Measurements from ENCODE around the gene RFT1. TPM values are rescaled to one million over a fixed set of nuclear protein-coding genes. Genes with fewer than 3 reads are reported as not detected.

The RFT1 gene
- total and polyA plus RNA-seq, 4 donors, result 10.8 to 23.1 (median 21.6) TPM

- DNase-seq (no peak), ATAC-seq (ENCODE audit: insufficient read depth, low FRiP score) (no peak)
- no peak overlapping the region for H3K4me3 ChIP-seq
- 60 to 83% methylated on average over 9 of the region's 9 CpGs for WGBS, 2 donors
- no peaks in the 10 kb centered on the region for H3K27me3 ChIP-seq (ENCODE audit: control insufficient read depth in 3 of 3, insufficient read depth in 3 of 3, low read length in 2 of 3)
- H3K27ac ChIP-seq (ENCODE audit: low read depth in 1 of 2, low read length in 1 of 2), result peak overlapping the region in 1 of 2 donors; percentile 62
- H3K36me3 ChIP-seq (ENCODE audit: control insufficient read depth in 4 of 4, insufficient read depth in 4 of 4, low read length in 4 of 4), result peaks cover 0 to 18% (median 5%) of the 10 kb centered on the region in 4 donors
- no peaks in the 10 kb centered on the region for H3K9me3 ChIP-seq (ENCODE audit: control insufficient read depth in 4 of 4, insufficient read depth in 3 of 4, low read length in 3 of 4)
- H3K4me1 ChIP-seq (ENCODE audit: control insufficient read depth in 5 of 5, insufficient read depth in 5 of 5, low read length in 5 of 5), result peaks cover 0 to 28% (median 23%) of the 10 kb centered on the region in 5 donors
- TF ChIP-seq, protein P1, sequence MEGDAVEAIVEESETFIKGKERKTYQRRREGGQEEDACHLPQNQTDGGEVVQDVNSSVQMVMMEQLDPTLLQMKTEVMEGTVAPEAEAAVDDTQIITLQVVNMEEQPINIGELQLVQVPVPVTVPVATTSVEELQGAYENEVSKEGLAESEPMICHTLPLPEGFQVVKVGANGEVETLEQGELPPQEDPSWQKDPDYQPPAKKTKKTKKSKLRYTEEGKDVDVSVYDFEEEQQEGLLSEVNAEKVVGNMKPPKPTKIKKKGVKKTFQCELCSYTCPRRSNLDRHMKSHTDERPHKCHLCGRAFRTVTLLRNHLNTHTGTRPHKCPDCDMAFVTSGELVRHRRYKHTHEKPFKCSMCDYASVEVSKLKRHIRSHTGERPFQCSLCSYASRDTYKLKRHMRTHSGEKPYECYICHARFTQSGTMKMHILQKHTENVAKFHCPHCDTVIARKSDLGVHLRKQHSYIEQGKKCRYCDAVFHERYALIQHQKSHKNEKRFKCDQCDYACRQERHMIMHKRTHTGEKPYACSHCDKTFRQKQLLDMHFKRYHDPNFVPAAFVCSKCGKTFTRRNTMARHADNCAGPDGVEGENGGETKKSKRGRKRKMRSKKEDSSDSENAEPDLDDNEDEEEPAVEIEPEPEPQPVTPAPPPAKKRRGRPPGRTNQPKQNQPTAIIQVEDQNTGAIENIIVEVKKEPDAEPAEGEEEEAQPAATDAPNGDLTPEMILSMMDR (IDR thresholded peaks at IDR 0.05; ENCODE audit: control extremely low read depth, extremely low read depth), result no peak
- H3K9ac ChIP-seq (ENCODE audit: insufficient read depth in 1 of 2, low read length in 2 of 2), result no peak overlapping the region
Observed at GRCh38 chr3:53169832-53170324, 39.6 kb upstream of the RFT1 start.

GRCh38 chr3:53169045-53169831 is 39.0 kb upstream of the RFT1 start:
- 30 to 61% methylated on average over 15 of the region's 15 CpGs for WGBS, 2 donors

DNA sequence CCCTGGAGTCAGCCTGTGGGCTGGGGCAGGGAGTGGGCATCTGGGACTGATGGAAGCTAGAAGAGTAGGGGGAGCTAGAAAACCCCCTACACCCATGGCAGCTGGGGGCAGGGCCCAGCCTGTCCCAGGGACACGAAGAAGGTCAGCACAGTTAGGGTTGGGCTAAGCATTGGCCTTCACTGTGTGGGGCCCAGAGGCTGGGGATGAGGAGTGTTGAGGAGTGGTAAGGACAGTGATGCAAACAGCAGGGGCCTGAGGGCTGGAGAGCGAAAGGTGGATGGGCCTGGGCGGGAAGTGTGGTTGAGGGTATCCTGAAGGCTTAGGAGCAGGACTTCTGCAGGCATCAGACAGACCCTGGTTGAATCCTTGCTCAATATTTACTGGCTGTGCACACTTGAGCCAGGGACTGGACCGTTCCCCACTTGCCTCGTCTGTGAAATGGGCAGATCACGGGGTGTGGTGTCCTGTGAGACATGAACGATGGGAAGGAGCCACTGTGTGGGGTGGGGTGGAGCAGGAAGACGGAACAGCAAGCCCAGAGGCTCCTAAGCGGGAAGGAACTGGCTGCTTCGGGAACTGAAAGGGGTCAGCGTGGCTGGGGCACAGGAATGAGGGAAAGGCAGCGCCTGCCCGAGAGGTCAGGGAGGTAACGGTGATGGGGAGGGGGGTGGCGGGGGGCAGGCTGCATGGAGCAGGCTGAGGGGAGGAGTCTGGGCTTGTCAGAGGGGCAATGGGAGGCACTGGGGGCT is 38.1 kb upstream of the RFT1 start:
- no peaks in the 10 kb centered on the region for H3K9me3 ChIP-seq (ENCODE audit: control insufficient read depth in 4 of 4, insufficient read depth in 3 of 4, low read length in 3 of 4)
- WGBS, 2 donors, result 35 to 67% methylated on average over 15 of the region's 15 CpGs
- peaks cover 0 to 9% (median 0%) of the 10 kb centered on the region in 4 donors for H3K36me3 ChIP-seq (ENCODE audit: control insufficient read depth in 4 of 4, insufficient read depth in 4 of 4, low read length in 4 of 4)
- no peak overlapping the region for H3K4me3 ChIP-seq
- H3K27ac ChIP-seq (ENCODE audit: low read depth in 1 of 2, low read length in 1 of 2), result peak overlapping the region in 1 of 2 donors; percentile 62
- DNase-seq (no peak), ATAC-seq (ENCODE audit: insufficient read depth, low FRiP score) (no peak)
- no peak overlapping the region for H3K9ac ChIP-seq (ENCODE audit: insufficient read depth in 1 of 2, low read length in 2 of 2)
- peaks cover 0 to 31% (median 26%) of the 10 kb centered on the region in 5 donors for H3K4me1 ChIP-seq (ENCODE audit: control insufficient read depth in 5 of 5, insufficient read depth in 5 of 5, low read length in 5 of 5)
- no peaks in the 10 kb centered on the region for H3K27me3 ChIP-seq (ENCODE audit: control insufficient read depth in 3 of 3, insufficient read depth in 3 of 3, low read length in 2 of 3)
- TF ChIP-seq, protein P1 (IDR thresholded peaks at IDR 0.05; ENCODE audit: control extremely low read depth, extremely low read depth), result no peak

More at GRCh38 chr3:53169045-53169831, 39.0 kb upstream of the RFT1 start:
- TF ChIP-seq, protein P1 (IDR thresholded peaks at IDR 0.05; ENCODE audit: control extremely low read depth, extremely low read depth), result no peak
- Histone ChIP-seq H3K9ac (ENCODE audit: insufficient read depth in 1 of 2, low read length in 2 of 2) (no peak overlapping the region), H3K4me1 (ENCODE audit: control insufficient read depth in 5 of 5, insufficient read depth in 5 of 5, low read length in 5 of 5) (peaks cover 0 to 31% (median 23%) of the 10 kb centered on the region in 5 donors), H3K27ac (ENCODE audit: low read depth in 1 of 2, low read length in 1 of 2) (peak overlapping the region in 1 of 2 donors; percentile 62), H3K27me3 (ENCODE audit: control insufficient read depth in 3 of 3, insufficient read depth in 3 of 3, low read length in 2 of 3) (no peaks in the 10 kb centered on the region), H3K36me3 (ENCODE audit: control insufficient read depth in 4 of 4, insufficient read depth in 4 of 4, low read length in 4 of 4) (peaks cover 0 to 14% (median 4%) of the 10 kb centered on the region in 4 donors), H3K9me3 (ENCODE audit: control insufficient read depth in 4 of 4, insufficient read depth in 3 of 4, low read length in 3 of 4) (no peaks in the 10 kb centered on the region), H3K4me3 (no peak overlapping the region)
- ATAC-seq (ENCODE audit: insufficient read depth, low FRiP score), result no peak
- DNase-seq, result peak in 1 of 3 donors; percentile 31

Data from lung (tissue), 12 donors.